ENCODE data around the gene RTN4R.
A peak's percentile ranks its signal among the peaks of the same experiment; 100 is the strongest.
"Not testable (repeated sequence)": the region's sequence is repeated elsewhere in the genome, so short reads cannot be mapped to it uniquely, and the experiment has no call there.

RTN4R gene

DNA sequence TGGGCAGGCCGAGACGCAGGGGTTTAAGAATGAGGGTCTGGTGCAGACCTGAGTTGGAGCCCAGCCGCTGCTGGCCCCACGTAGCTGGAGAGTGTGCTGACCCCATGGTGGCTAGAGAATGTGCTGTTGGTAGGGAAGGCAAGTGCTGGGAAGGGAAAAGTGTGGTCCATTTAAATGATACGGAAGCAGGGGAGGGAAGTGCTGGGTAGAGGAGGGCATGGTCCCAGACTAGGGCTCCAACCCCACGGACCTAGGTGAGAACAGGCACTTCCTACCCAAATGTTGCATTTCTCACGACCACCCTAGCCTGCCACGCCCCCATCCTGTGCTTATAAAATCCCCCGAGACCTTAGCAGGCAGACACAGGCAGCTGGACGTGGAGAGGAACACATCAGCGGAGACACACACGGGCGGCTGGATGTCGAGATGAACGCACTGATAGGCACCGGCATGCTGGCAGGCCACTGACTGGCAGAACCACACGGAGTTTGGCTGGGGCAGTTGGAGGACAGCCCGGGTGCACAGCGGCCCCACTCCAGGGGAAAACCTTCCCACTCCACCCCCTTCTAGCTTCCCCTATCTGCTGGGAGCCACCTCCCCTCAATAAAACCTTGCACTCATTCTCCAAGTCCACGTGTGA, 18.8 kb upstream of the RTN4R start:
- not testable (repeated sequence) for DNase-seq

DNA sequence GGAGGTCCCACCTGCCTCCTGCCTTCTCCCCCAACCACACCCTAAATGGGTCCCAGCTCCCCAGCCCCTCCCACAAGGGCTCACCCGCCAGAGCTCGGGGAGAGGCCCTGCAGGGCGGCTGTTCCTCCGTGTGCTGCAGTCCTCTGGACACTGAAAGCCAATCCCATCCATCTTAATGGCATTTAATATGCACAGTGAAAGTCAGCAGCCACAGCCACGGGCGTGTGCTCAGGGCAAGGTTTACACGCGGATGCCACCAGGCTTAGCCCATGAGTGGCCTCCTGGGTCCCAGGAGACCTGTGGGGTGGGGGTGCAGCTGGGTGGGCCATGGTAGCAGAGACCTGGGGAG, 18.2 kb upstream of the RTN4R start:
- not testable (repeated sequence) for DNase-seq

GRCh38 chr22:20285473-20286311, 17.6 kb upstream of the RTN4R start:
- peak; percentile 31 for DNase-seq

DNA sequence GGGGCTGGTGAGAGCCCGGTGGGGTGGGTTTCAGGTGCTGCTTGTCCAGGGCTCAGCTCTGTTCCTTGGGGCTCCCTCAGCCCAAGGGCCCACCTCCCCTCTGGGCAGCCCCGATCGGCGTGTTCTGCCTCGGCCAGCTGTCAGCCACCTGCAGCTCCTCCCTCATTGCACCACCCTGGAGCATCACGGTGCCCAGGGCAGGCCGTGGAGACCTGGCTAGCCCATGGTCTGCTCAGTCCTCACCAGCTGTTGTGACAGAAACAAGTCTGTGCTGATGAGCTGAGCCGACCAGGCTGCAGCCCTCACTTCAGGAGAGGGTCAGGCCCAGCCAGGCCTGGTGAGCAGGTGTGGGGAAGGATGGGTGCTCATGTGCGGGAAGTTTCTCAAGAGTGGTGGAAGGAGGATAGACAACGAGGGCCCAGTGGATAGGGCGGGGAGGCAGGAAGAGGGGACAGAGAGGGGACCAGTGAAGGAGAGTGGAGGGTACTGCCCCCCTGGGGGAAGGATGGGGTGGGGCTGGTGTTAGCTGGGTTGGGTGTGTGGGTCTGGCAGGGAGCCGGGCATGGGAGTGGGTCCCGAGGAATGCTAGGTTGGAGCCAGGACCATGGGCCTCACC, 16.5 kb upstream of the RTN4R start:
- no peak for DNase-seq

DNA sequence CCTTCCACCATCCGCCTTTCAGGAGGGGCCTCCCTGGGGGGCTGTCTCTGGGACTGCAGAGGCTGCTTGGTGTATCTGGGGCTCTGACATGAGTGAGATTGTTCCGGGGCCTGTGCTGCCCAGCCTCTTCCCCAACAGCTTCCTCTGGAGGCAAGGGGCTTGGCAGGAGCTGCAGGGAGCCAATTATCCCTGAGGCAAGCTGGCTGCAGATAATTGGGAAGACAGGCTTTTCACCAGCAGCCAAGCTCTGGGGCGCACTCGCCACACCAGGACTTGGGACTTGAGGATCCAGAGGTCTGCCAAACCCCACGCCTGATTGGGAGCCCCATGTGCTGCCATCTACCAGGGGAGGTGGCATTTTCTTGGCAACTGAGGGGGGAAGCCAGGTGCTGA, 15.6 kb upstream of the RTN4R start:
- no peak for DNase-seq

GRCh38 chr22:20282901-20283673, 15.0 kb upstream of the RTN4R start:
- DNase-seq: no peak

GRCh38 chr22:20281891-20282290, 13.8 kb upstream of the RTN4R start:
- no peak for DNase-seq

DNA sequence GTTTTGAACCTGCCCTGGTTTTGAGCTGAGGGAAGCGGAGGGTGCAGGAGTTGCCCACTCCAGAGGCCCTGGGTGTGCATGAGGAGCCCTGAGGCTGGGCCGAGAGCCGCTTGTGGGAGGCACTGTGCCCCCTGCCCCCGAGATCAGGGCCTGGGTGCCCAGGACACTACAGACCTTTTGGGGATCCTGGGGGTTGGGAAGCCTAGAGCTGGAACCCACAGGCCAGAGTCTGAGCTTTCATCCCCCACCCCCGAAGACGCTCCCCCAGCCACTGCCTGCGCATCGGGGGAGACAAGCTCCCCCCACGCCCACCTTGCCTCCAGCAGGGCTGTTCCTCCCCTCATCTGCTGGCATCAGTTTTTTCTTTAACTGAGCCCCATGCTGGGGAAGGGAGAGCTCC, 13.4 kb upstream of the RTN4R start:
- not testable (repeated sequence) for DNase-seq

GRCh38 chr22:20280866-20281265, 12.7 kb upstream of the RTN4R start:
- DNase-seq: no peak

DNA sequence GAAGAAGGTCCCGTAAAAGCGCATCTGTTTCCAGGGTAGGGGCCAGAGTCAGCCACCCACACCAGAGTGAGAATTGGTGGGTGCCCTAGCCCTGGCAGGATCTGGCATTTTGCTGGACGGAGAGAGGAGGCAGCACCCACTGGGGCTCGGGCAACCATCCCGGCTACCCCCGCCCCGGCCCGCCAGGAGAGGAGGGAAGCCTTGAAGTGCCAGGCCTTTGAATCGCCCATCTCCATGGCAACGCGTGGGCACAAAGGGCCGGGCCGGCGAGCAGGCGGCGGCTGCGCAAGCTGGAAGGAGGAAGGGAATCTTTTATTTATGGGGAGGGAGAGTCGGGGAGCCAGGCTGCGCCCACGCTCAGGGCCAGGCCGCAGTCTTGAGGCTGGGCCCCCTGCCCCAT, 12.0 kb upstream of the RTN4R start:
- not testable (repeated sequence) for DNase-seq

DNA sequence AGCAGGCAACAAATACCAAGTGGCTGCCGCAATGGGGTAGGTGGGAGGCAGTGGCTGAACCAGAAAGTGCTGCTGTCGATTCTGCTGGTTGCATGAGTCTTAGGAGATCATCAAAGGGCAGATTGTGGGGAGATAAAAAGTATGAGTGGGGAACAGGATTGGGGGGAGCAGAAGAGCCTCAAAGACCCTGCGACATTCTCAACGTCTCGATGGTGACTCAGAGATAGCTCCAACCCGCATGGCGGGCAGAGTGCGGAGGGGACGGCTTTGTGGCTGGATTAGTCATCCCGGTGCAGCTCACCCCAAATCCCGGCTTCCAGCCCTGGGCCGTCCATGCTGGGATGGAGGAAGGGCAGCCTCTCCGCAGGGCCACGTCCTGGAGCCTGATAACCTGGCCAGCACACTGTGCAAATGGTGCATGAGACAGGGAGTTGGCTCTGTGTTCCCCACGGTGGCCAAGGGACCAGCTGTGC, 11.6 kb upstream of the RTN4R start:
- peak; percentile 27 for DNase-seq

- not testable (repeated sequence) for DNase-seq
These were observed 10.8 kb upstream of the RTN4R start for GRCh38 chr22:20278726-20279490.

DNA sequence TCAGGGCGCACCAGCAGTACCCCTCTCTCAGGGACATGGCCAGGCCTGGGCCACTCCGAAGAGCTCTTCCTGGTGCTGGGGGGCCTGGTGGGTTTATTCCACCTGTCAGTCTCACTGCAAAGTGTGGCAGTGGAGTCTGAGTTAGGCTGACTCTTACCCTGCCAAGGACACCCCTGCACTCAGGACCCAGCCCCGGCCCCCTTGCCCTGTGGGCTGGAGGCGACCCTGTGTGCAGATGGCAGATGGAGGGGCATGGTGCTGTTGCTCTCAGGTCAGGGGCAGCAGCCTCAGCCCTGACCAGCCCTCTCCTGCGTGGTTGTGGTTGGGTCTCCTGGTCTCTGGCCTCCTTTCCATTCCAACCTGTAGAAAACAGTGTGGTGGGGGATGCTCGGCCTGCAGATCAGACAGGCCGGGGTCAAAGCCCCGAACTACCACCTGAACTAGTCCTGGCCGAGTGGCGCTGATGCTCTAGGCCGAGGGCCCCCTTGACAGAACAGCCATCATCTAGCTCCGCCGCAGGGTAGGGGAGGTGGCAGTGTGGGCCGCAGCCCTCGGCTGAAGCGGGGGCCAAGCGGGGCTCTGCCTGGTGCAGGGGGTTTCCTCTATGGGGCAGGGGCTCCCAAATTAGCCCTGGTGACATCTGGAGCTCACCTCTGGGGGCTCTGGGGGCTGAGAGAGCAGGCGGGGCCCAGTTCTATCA, 10.0 kb upstream of the RTN4R start:
- DNase-seq: not testable (repeated sequence)

DNA sequence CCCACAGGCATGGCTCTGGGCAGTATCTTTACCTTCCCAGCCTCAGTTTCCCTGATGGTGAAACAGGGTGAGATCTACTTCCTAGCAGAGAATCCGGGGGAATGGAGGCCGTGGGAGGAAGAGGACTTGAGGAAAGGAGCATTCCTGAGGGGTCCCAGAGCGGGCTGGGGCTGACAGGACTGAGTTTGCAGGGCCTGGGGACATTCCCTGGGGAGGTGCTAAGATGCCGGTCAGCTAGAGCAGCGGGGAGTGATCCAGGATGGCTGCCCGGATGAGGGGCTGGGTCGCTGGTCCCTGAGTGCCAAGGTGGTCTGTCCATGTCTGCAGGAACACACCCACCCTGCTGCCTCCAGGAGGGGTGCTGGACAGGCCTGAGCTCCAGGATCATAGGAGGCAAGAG, 8.3 kb upstream of the RTN4R start:
- DNase-seq: no peak

GRCh38 chr22:20275836-20276235, 7.7 kb upstream of the RTN4R start:
- no peak for DNase-seq

GRCh38 chr22:20275325-20275724, 7.2 kb upstream of the RTN4R start:
- not testable (repeated sequence) for DNase-seq

DNA sequence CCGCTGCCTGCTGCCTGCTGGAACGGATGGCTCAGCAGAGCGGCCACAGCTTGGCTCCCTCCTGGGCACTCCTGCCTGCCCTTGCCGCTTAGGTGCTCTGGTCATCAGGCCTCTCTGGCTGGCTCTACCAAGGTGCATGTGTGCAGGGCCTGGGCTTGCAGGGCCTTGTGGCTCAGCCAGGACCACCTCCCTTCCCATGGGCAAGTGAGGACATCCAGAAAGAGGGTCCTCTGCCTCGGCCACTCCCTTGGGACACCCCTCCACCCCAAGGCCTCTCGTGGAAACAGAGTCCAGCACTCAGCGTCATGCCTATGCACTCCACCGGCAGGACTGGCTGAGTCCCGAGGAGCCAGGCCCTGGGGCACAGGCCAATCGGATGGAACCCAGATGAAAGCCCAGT, 6.3 kb upstream of the RTN4R start:
- DNase-seq: not testable (repeated sequence)

GRCh38 chr22:20273758-20274181, 5.7 kb upstream of the RTN4R start:
- DNase-seq: no peak

DNA sequence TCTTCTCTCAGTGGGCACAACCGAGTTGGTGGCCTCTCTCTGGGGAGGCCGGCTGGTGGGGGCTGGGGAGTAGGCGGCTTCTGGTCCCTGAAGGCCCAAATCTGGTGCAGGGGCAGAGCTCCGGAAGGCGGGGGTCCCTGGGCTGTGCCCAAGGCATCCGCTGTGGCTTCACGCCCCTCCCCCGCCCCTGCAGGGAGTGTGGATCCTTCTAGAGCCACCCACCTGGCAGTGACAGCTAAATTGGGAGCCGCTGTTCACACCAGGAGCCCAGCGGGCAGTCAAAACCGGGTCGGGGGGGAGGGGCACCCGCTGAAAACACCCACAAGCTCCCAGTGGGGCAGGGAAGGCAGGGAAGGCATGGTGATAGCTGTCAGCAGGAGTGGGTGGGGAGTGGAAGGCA, 4.6 kb upstream of the RTN4R start:
- no peak for DNase-seq

GRCh38 chr22:20272174-20272573, 4.1 kb upstream of the RTN4R start:
- no peak for DNase-seq

- DNase-seq: no peak
These were observed 3.2 kb upstream of the RTN4R start for GRCh38 chr22:20271114-20271994.
